HG03432 (cell line): Measurements from ENCODE around the gene GEMIN4.
"Not testable (repeated sequence)": the region's sequence is repeated elsewhere in the genome, so short reads cannot be mapped to it uniquely, and the experiment has no call there.

Experiments
- ATAC-seq: cut with Tn5 transposase; IDR thresholded peaks from one replicate; pipeline ENCODE4 v1.9.1; 2021; ENCODE audit warnings: mild to moderate bottlenecking, moderate library complexity; ENCODE audit not compliant: unreplicated experiment

The GEMIN4 gene

DNA sequence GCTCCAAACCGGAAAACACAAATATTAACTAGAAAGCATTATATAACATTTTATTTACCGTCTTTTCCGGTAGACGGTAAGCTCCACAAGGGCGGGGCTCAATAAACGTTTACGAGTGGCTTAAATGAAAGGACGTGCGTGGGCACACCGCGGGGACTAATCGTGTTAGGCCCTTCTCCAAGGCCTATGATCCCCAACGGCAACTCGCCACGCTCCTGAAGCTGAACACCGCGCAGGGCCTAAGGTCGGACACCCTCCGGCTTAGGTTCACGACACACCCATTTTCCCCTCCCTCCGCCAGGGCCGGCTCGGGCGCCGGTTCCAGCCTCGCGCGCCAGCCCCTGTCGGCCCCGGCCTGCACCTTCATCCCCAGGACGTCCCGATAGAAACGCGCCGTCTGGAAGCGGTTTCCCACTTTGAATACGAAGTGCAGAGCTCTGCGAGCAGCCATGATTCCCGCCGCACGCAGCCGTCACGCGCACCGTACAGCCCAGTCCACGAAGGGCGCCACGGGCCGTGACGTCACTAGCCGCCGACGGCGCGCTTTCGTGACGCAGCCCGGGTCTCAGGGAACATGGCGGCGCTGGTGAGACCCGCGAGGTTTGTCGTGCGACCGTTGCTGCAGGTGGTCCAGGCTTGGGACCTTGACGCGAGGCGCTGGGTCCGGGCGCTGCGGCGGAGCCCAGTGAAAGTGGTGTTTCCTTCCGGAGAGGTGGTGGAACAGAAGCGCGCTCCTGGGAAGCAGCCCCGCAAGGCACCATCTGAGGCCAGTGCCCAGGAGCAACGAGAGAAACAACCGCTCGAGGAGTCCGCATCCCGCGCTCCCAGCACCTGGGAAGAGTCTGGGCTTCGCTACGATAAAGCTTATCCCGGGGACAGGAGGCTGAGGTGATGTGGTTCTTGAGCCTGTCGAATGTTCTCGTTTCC lies 30.0 kb upstream of the GEMIN4 start, which contains the start of the genes GLOD4 and MRM3:
Gene GLOD4, minus strand, starts transcription at position 476 of the 927 bp plus-strand sequence. Its CDS starts 25 bp downstream, at position 451.
Gene MRM3, plus strand, starts transcription at position 549 of the 927 bp plus-strand sequence. Its CDS starts 26 bp downstream, at position 575.
- peak; percentile 91 for ATAC-seq

GRCh38 chr17:778096-778495 lies 26.0 kb upstream of the GEMIN4 start:
- ATAC-seq = no peak

- no peak for ATAC-seq
Observed at GRCh38 chr17:774313-774584, 22.2 kb upstream of the GEMIN4 start.

DNA sequence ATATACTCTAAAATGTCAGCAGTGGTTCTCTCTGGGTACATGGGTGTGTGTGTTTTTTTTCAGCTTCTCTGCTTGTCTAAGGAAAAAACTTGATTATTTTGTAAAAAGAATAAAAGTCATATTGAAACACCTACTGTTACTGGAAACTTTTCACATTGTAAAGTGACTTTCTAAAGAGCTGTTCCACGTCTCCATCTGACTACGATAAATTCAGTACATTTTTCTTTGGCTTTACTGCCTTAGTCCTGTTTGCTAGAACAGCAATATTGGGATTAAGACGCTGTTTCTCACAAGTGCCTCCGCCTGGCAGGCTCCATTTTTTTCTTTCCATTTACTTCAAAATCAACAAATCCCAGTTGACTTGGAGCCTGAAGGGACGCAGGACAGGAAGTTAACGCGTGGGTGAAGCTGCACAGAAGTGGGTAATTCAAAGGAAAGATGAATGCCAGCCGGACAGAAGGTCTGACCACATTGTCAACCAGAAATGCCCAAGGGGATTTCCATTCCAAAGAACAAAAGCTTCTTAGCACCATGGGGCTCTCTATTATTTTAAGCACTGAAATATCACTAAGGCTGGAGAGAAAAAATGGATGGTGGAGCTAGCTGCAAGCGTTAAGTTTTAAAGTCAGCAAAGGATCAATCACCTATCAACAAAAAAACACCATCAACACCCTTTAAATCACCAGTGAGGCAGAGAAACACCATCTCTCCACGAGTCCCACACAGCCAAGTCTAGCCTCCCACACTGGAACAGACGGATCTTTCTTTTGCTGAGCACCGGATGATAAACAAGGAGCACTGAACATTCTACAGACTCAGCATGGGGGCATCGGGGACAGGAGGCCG lies 21.6 kb upstream of the GEMIN4 start:
- ATAC-seq = no peak

GRCh38 chr17:773016-773415 lies 21.0 kb upstream of the GEMIN4 start:
- ATAC-seq = no peak

- ATAC-seq = no peak
Observed at GRCh38 chr17:767076-767475, 15.0 kb upstream of the GEMIN4 start.

GRCh38 chr17:760371-760770 lies 8.3 kb upstream of the GEMIN4 start:
- ATAC-seq = no peak

DNA sequence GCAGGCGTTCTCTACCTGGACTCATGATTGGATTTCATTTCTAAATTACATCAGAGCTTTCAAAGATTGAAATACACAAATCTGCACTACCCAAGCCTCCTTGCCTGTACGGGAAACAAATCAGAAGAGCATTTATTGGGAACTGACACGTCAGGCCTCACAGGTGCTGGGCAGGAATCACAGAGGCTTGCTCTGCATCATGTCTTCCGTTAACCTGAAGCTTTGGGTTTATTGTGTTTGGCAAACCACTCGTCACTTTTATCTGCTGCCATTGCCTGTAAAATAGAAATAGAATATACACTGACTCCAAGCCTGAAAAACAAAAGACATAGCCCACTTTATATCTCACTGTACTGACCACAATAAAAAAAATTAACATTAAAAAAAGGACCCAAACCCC lies 7.9 kb upstream of the GEMIN4 start:
- ATAC-seq = no peak

GRCh38 chr17:756010-756567 lies 4.0 kb upstream of the GEMIN4 start:
- not testable (repeated sequence) for ATAC-seq

DNA sequence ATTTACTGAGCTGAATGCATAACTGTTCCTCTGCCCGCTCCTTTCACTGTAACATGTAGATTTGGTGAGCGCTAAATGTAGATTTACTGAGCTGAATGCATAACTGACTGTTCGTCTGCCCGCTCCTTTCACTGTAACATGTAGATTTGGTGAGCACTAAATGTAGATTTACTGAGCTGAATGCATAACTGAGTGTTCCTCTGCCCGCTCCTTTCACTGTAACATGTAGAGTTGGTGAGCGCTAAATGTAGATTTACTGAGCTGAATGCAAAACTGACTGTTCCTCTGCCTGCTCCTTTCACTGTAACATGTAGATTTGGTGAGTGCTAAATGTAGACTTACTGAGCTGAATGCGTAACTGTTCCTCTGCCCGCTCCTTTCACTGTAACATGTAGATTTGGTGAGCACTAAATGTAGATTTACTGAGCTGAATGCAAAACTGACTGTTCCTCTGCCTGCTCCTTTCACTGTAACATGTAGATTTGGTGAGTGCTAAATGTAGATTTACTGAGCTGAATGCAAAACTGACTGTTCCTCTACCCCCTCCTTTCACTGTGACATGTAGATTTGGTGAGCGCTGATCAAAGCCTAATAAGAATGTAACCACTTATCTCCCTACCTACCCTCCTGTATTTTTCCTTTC lies 3.4 kb upstream of the GEMIN4 start:
- ATAC-seq = not testable (repeated sequence)

GRCh38 chr17:753418-753817 lies 1.4 kb upstream of the GEMIN4 start:
- no peak for ATAC-seq

DNA sequence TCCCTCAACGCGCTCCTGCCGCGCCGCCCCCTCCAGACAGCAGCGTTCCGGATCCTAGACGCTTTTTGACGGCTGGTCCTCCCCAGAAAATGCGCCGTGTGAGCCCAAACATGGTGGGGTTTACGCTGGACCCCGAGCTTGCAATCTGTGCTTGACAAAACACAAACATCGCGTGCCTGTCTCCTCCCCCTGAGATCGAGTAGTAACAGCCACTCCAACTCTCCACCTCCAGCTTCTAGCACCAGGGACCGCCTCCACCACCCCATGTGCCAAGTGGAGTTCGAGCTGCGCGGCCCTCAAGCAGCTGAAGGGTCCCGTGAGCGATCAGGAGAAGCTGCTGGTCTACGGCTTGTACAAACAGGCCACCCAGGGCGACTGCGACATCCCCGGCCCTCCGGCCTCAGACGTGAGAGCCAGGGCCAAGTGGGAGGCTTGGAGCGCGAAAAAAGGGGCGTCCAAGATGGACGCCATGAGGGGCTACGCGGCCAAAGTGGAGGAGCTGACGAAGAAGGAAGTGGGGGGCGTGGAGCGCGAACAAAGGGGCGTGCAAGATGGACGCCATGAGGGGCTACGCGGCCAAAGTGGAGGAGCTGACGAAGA lies 656 bp upstream of the GEMIN4 start:
- ATAC-seq = no peak

GRCh38 chr17:751269-752001 lies 629 bp downstream of the GEMIN4 start:
- ATAC-seq = peak; percentile 33

- ATAC-seq = no peak
Observed at GRCh38 chr17:750431-751037, 1.5 kb downstream of the GEMIN4 start.

- ATAC-seq = not testable (repeated sequence)
Observed at GRCh38 chr17:749359-749758, 2.7 kb downstream of the GEMIN4 start.

GRCh38 chr17:748604-749003 lies 3.5 kb downstream of the GEMIN4 start:
- not testable (repeated sequence) for ATAC-seq

GRCh38 chr17:746783-747629 lies 5.1 kb downstream of the GEMIN4 start:
- no peak for ATAC-seq

GRCh38 chr17:746181-746580 lies 5.9 kb downstream of the GEMIN4 start:
- no peak for ATAC-seq

- ATAC-seq = no peak
Observed at GRCh38 chr17:745406-745805, 6.7 kb downstream of the GEMIN4 start.
